ENCODE measurements around the gene APOBR.
"Not testable (repeated sequence)": the region's sequence is repeated elsewhere in the genome, so short reads cannot be mapped to it uniquely, and the experiment has no call there.

APOBR gene

DNA sequence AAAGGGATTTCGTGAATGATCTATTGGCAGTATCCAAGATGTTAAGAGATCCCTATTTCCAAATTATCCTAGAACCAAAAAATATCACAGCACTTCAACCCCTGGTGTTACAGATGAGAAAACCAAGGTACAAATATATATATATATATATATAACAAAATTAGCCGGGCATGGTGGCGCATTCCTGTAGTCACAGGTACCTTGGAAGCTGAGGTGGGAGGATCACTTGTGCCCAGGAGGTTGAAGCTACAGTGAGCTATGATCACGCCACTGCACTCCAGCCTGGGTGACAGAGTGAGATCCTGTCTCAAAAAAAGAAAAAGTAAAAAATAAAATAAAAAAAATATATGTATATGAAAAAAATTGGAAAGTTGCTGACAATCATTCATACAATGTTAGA lies 1.9 kb upstream of the APOBR start:
- no peak for DNase-seq (ENCODE audit: low spot score in 2 of 2)
- Histone ChIP-seq H3K36me3 (replicated peaks) (peaks cover 8% of the 10 kb centered on the region), H3K27me3 (ENCODE audit: low read depth) (no peaks in the 10 kb centered on the region; the same call in 1 of the 2 replicates), H3K9me3 (no peaks in the 10 kb centered on the region), H3K4me1 (peaks cover 5% of the 10 kb centered on the region), H3K4me3 (peak overlapping the region; percentile 82)
- in situ Hi-C loops (cut with MboI; ENCODE audit: low sequenced_read_pairs) = loop anchor here (25.0 kb wide), 1 partner anchor 320 kb away; the partner anchor contains the start of gene ATXN2L

DNA sequence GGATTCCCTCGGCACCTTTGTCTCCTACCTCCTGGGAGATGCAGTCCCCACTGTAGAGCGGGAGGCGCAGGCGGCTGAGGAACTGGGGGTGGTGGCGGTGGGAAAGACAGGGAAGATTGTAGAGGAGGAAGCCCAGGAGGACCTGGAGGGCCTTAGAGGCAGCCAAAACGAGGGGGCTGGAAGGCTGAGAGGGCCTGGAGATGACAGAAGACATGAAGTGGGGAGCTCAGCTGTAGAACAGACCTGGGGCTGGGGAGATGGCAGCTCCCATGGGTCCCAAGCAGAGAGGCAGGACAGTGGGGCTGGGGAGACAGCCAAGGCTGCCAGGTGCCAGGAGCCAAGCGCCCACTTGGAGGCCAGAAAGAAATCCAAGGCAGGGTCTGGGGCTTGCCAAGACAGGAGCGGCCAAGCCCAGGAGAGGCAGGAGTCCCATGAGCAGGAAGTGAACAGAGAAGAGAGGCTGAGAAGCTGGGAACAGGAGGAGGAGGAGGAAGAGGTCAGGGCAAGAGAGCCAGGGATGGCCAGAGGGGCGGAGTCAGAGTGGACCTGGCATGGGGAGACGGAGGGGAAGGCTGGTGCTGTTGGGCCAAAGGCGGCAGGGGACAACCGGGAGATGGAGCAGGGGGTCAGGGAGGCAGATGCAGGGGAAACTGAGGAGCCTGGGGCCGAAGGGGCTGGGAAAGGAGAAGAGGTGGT lies 803 bp downstream of the APOBR start:
- no peak for DNase-seq (ENCODE audit: low spot score in 2 of 2)
- no peaks in the 10 kb centered on the region; the same call in 1 of the 2 replicates for H3K27me3 ChIP-seq (ENCODE audit: low read depth)
- H3K4me3 ChIP-seq = no peak overlapping the region
- in situ Hi-C loops (cut with MboI; ENCODE audit: low sequenced_read_pairs) = loop anchor here (25.0 kb wide), 1 partner anchor 317 kb away; the partner anchor contains the start of gene ATXN2L
- no peaks in the 10 kb centered on the region for H3K9me3 ChIP-seq
- no peaks in the 10 kb centered on the region for H3K36me3 ChIP-seq (replicated peaks)
- H3K4me1 ChIP-seq = peaks cover 5% of the 10 kb centered on the region

GRCh38 chr16:28495795-28496749 lies 1.6 kb downstream of the APOBR start:
- no peak overlapping the region for H3K4me3 ChIP-seq
- in situ Hi-C loops (cut with MboI; ENCODE audit: low sequenced_read_pairs) = loop anchor here (25.0 kb wide), 1 partner anchor 316 kb away; the partner anchor contains the start of gene ATXN2L
- no peaks in the 10 kb centered on the region; the same call in 1 of the 2 replicates for H3K27me3 ChIP-seq (ENCODE audit: low read depth)
- no peak for DNase-seq (ENCODE audit: low spot score in 2 of 2)
- no peaks in the 10 kb centered on the region for H3K36me3 ChIP-seq (replicated peaks)
- no peaks in the 10 kb centered on the region for H3K9me3 ChIP-seq
- H3K4me1 ChIP-seq = peaks cover 1% of the 10 kb centered on the region

GRCh38 chr16:28496844-28497243 lies 2.4 kb downstream of the APOBR start:
- Histone ChIP-seq H3K9me3 (no peaks in the 10 kb centered on the region), H3K4me3 (no peak overlapping the region), H3K36me3 (replicated peaks) (no peaks in the 10 kb centered on the region), H3K4me1 (no peaks in the 10 kb centered on the region; the same call in 1 of the 2 replicates), H3K27me3 (ENCODE audit: low read depth) (no peaks in the 10 kb centered on the region)
- in situ Hi-C loops (cut with MboI; ENCODE audit: low sequenced_read_pairs) = loop anchor here (25.0 kb wide), 1 partner anchor 315 kb away; the partner anchor contains the start of gene ATXN2L
- no peak for DNase-seq (ENCODE audit: low spot score in 2 of 2)

GRCh38 chr16:28497386-28497785 lies 2.9 kb downstream of the APOBR start:
- Histone ChIP-seq H3K27me3 (ENCODE audit: low read depth) (no peaks in the 10 kb centered on the region), H3K4me1 (no peaks in the 10 kb centered on the region; the same call in 1 of the 2 replicates), H3K4me3 (no peak overlapping the region), H3K36me3 (replicated peaks) (no peaks in the 10 kb centered on the region), H3K9me3 (no peaks in the 10 kb centered on the region)
- DNase-seq (ENCODE audit: low spot score in 2 of 2) = no peak
- in situ Hi-C loops (cut with MboI; ENCODE audit: low sequenced_read_pairs) = loop anchor here (25.0 kb wide), 1 partner anchor 315 kb away; the partner anchor contains the start of gene ATXN2L

DNA sequence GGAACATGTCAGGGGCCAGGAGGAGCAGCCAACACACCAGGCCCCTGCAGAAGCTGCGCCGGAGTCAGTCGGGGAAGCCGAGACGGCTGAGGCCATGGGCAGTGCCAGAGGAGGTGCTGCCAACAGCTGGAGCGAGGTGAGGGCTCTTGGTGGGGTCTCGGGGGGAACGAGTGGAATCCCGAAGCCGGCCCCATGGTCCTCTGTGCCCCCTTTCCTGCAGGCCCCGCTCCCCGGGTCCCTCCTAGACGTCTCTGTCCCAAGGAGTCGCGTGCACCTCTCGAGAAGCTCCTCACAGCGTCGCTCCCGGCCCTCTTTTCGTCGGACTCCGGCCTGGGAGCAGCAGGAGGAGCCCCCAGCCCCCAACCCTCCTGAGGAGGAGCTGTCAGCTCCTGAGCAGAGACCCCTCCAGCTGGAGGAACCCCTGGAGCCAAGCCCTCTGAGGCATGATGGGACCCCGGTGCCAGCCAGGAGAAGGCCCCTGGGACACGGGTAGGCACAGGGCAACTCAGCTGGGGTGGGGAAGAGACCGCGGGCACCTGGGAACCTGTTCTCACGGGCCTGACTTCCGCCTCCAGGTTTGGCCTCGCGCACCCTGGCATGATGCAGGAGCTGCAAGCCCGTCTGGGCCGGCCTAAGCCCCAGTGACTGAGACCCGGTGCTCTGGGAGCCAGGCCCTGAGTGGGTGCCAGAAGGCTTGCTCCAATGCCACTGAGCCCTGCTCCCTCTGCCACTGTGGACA lies 3.6 kb downstream of the APOBR start:
- in situ Hi-C loops (cut with MboI; ENCODE audit: low sequenced_read_pairs) = loop anchor here (25.0 kb wide), 1 partner anchor 314 kb away; the partner anchor contains the start of gene ATXN2L
- H3K9me3 ChIP-seq = no peaks in the 10 kb centered on the region
- H3K4me1 ChIP-seq = no peaks in the 10 kb centered on the region
- no peaks in the 10 kb centered on the region for H3K36me3 ChIP-seq (replicated peaks)
- H3K27me3 ChIP-seq (ENCODE audit: low read depth) = no peaks in the 10 kb centered on the region
- no peak overlapping the region for H3K4me3 ChIP-seq
- DNase-seq (ENCODE audit: low spot score in 2 of 2) = no peak

DNA sequence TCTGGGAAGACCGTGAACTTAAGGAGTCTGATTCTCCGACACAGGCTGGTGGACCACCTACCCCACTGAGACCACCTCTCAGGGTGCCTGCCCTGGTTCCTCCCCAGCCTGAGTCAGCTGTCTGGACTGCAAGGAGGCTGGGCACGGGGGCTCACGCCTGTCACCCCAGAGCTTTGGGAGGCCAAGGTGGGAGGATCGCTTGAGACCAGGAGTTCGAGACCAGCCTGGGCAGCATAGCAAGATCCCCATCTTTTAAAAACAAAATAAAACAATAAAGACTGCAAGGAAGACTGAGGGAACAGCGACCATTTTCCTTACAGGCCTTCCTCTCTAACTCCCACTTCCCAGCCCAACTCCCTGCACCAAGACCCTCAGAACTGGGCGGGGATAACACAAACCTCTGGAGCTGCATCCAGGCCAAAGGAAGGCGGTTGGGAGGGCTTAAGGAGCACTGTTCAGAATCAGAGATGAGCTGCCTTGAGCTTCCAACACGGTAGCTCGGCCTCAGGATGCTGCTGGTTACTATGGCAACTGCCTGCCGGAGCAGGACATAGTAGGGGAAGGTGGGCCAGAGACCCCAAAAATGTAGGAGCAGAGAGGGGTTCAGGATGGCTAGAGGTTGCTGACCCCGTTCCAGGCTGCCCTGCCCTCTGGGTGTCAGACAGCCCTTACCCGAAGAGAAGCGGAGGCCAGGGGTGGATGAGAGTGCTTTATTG lies 4.4 kb downstream of the APOBR start:
- Histone ChIP-seq H3K4me1 (no peaks in the 10 kb centered on the region), H3K4me3 (no peak overlapping the region), H3K36me3 (replicated peaks) (no peaks in the 10 kb centered on the region), H3K9me3 (no peaks in the 10 kb centered on the region), H3K27me3 (ENCODE audit: low read depth) (no peaks in the 10 kb centered on the region)
- in situ Hi-C loops (cut with MboI; ENCODE audit: low sequenced_read_pairs) = loop anchor here (25.0 kb wide), 1 partner anchor 313 kb away; the partner anchor contains the start of gene ATXN2L
- no peak for DNase-seq (ENCODE audit: low spot score in 2 of 2)

GRCh38 chr16:28499854-28500253 lies 5.4 kb downstream of the APOBR start:
- Histone ChIP-seq H3K9me3 (no peaks in the 10 kb centered on the region), H3K27me3 (ENCODE audit: low read depth) (no peaks in the 10 kb centered on the region), H3K4me3 (no peak overlapping the region), H3K36me3 (replicated peaks) (no peaks in the 10 kb centered on the region), H3K4me1 (no peaks in the 10 kb centered on the region)
- in situ Hi-C loops (cut with MboI; ENCODE audit: low sequenced_read_pairs) = loop anchor here (25.0 kb wide), 1 partner anchor 312 kb away; the partner anchor contains the start of gene ATXN2L
- no peak for DNase-seq (ENCODE audit: low spot score in 2 of 2)

DNA sequence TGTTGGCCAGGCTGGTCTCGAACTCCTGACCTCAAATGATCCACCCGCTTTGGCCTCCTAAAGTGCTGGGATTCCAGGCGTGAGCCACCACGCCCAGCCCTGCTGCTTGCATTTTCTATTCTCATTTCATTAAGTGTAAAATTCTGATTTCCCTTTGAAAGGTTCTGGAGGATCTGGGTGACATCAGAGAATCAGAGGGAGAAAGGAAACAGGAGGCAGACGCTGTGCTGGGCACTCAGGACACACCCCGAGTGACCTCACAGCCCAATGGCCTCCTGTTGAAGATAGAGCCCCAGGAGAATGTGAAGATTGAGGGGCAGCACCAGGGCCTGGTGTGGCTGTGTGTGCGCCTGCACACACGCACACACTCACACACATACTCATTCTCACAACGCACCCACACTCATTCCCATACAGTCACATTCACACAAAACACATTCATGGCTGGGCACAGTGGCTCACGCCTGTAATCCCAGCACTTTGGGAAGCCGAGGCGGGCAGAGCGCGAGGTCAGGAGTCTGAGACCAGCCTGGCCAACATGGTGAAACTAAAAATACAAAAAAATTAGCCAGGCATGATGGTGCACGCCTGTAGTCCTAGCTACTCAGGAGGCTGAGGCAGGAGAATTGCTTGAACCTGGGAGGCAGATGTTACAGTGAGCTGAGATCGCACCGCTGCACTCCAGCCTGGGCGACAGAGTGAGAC lies 6.2 kb downstream of the APOBR start:
- H3K9me3 ChIP-seq; DNase-seq (ENCODE audit: low spot score in 2 of 2); in situ Hi-C loops (cut with MboI; ENCODE audit: low sequenced_read_pairs); H3K36me3 ChIP-seq (replicated peaks); H3K4me1 ChIP-seq; H3K27me3 ChIP-seq (ENCODE audit: low read depth); H3K4me3 ChIP-seq: not testable (repeated sequence)

- Histone ChIP-seq H3K4me3 (no peak overlapping the region), H3K9me3 (no peaks in the 10 kb centered on the region), H3K4me1 (no peaks in the 10 kb centered on the region), H3K36me3 (replicated peaks) (no peaks in the 10 kb centered on the region), H3K27me3 (ENCODE audit: low read depth) (peaks cover 4% of the 10 kb centered on the region; the same call in 1 of the 2 replicates)
- DNase-seq (ENCODE audit: low spot score in 2 of 2) = no peak
- in situ Hi-C loops (cut with MboI; ENCODE audit: low sequenced_read_pairs) = no loop called here
Measured at GRCh38 chr16:28501258-28502232, 7.1 kb downstream of the APOBR start.

- no peak overlapping the region for H3K4me3 ChIP-seq
- peaks cover 4% of the 10 kb centered on the region; the same call in 1 of the 2 replicates for H3K27me3 ChIP-seq (ENCODE audit: low read depth)
- in situ Hi-C loops (cut with MboI; ENCODE audit: low sequenced_read_pairs) = no loop called here
- H3K36me3 ChIP-seq (replicated peaks) = no peaks in the 10 kb centered on the region
- no peaks in the 10 kb centered on the region for H3K9me3 ChIP-seq
- H3K4me1 ChIP-seq = no peaks in the 10 kb centered on the region
- DNase-seq (ENCODE audit: low spot score in 2 of 2) = no peak
Measured at GRCh38 chr16:28502290-28502689, 7.8 kb downstream of the APOBR start.
